Body of pancreas (tissue), 4 donors: Measurements from ENCODE around the gene GPR37L1.

ENCODE experiments used
- POLR2A ChIP-seq, 3 donors: fragments of 450-650 bp; IDR thresholded peaks; one replicate each; pipeline ENCODE4 v1.6.1; 2016; ENCODE audit warnings: antibody characterized with exemption in 3 of 3, mild to moderate bottlenecking in 2 of 3
- TF ChIP-seq, protein P1 (sequence below), 7 experiments: fragments of 450-650 bp in 4 of 7; fragments of 200-600 bp in 3 of 7; sonication (generic) in 3 of 7; IDR thresholded peaks; one replicate each; pipeline ENCODE4 v1.5.1; 2016 to 2019; ENCODE audit warnings: antibody characterized with exemption in 7 of 7

DNA sequence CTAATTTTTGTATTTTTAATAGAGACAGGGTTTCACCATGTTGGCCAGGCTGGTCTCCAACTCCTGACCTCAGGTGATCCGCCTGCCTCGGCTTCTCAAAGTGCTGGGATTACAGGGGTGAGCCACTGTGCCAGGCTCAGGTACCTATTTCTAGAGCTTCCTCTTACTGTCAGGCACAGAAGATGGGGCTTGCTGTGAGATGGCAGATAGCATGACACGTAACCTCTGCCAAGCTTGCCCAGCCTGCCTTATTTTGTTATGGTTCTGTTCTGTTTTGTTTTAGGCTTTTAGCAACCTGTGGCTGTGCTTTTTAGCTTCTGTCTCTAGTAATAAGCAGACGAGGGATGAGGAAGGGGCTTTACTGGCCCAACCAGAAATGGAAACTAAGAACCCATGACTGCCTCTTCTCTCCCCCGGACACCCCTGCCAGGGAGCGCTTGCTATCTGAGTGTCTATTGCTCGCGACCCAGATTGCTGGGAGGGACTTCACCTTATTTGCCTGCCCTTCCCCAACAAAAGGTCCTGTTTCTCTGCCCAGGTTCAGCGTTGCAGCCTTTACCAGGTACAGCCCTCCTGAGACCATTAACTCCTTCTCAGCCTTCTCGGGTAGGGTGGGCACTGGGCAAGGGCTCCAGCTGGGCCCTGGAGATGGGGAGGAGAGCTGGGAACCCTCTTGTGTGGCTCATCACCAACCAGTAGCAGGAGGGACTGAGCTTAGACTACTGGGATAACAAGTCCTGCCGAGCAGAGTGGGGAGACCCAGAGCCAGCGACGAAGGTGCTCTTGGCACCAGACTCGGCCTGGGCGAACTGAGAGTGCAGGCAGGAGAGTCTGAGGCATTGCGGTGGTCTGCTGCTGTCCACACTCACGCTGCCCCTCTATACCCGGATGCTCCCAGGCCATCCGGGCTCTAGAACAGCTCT, 57.4 kb downstream of the GPR37L1 start:
- TF ChIP-seq, protein P1, sequence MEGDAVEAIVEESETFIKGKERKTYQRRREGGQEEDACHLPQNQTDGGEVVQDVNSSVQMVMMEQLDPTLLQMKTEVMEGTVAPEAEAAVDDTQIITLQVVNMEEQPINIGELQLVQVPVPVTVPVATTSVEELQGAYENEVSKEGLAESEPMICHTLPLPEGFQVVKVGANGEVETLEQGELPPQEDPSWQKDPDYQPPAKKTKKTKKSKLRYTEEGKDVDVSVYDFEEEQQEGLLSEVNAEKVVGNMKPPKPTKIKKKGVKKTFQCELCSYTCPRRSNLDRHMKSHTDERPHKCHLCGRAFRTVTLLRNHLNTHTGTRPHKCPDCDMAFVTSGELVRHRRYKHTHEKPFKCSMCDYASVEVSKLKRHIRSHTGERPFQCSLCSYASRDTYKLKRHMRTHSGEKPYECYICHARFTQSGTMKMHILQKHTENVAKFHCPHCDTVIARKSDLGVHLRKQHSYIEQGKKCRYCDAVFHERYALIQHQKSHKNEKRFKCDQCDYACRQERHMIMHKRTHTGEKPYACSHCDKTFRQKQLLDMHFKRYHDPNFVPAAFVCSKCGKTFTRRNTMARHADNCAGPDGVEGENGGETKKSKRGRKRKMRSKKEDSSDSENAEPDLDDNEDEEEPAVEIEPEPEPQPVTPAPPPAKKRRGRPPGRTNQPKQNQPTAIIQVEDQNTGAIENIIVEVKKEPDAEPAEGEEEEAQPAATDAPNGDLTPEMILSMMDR (IDR thresholded peaks at IDR 0.05): no peak
- TF ChIP-seq POLR2A (IDR thresholded peaks at IDR 0.05): no peak
